ENCODE results near the gene KIAA1217.
"Not testable (repeated sequence)": the region's sequence is repeated elsewhere in the genome, so short reads cannot be mapped to it uniquely, and the experiment has no call there.

The KIAA1217 gene

GRCh38 chr10:24476913-24477701 is 268.2 kb downstream of the KIAA1217 start:
- no peak for TF ChIP-seq CTCF (conservative IDR thresholded peaks at IDR 0.05)
- TF ChIP-seq ZFX (IDR thresholded peaks at IDR 0.05): no peak
- no peak overlapping the region for H3K27ac ChIP-seq

GRCh38 chr10:24477915-24478314 is 269.0 kb downstream of the KIAA1217 start:
- TF ChIP-seq ZFX (IDR thresholded peaks at IDR 0.05): no peak
- no peak for TF ChIP-seq CTCF (conservative IDR thresholded peaks at IDR 0.05)
- no peak overlapping the region for H3K27ac ChIP-seq

GRCh38 chr10:24479806-24480205 is 270.9 kb downstream of the KIAA1217 start:
- H3K27ac ChIP-seq: no peak overlapping the region
- TF ChIP-seq CTCF (conservative IDR thresholded peaks at IDR 0.05) (no peak), ZFX (IDR thresholded peaks at IDR 0.05) (no peak)

DNA sequence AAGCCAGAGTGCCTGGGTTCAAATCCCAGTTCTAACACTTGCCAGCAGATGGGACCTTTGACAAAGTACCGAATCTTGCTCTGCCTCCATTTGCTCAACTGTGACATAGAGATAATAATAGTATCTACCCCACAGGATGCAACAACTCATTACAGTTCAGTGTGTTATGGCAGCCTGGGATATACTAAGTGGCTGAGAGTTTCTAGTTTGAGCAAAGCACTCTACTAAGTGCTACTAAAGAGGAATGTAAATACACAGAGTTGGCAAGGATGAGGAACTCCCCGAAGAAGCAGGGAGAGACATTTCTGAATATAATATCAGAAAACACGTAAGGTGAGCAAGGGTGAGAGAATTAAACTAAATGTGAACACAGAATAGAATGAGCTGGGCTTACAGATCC is 271.5 kb downstream of the KIAA1217 start:
- no peak overlapping the region for H3K27ac ChIP-seq
- TF ChIP-seq ZFX (IDR thresholded peaks at IDR 0.05) (no peak), CTCF (conservative IDR thresholded peaks at IDR 0.05) (no peak)

- no peak for TF ChIP-seq ZFX (IDR thresholded peaks at IDR 0.05)
- TF ChIP-seq CTCF (conservative IDR thresholded peaks at IDR 0.05): no peak
- no peak overlapping the region for H3K27ac ChIP-seq
These were observed 272.3 kb downstream of the KIAA1217 start for GRCh38 chr10:24481241-24481640.

DNA sequence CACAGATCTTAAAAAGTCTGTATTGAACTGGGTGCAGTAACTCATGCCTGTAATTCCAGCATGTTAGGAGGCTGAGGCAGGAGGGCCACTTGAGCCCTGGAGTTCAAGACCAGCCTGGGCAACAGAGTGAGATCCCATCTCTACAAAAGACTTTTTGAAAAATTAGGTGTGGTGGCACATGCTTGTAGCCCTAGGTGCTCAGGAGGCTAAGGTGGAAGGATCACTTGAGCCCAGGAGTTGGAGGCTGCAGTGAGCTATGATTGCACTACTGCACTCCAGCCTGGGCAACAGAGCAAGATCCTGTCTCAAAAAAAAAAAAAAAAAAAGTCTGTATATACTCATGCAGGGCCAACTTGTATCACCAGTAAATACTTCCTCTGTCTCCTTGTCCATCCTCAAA is 273.8 kb downstream of the KIAA1217 start:
- H3K27ac ChIP-seq: not testable (repeated sequence)

DNA sequence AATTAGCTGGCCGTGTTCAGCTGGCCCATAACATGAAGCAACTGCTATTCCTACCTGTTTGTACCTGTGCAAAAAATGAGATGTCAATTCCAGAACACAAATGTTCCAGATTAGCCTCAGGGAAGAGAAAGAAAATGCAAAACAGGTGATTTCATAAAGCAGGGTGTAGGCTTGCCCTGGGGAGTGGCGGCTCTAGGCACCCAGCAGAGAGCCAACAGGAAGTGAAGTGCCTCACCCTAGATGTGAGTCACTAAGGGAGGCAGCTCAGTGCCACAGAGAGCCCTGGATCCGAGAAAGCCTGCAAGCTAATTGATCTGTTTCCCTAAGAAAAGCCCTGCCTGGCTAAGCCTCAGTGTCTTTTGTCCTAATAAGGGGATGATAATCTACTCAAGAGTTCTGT is 274.8 kb downstream of the KIAA1217 start:
- TF ChIP-seq ZFX (IDR thresholded peaks at IDR 0.05) (no peak), CTCF (conservative IDR thresholded peaks at IDR 0.05) (no peak)
- H3K27ac ChIP-seq: peak overlapping the region; percentile 27; the same call in 1 of the 2 replicates

- H3K27ac ChIP-seq: 0 out of 2 replicates have a peak overlapping the region, but pooled peaks have one; percentile 4
- TF ChIP-seq ZFX (IDR thresholded peaks at IDR 0.05) (no peak), CTCF (conservative IDR thresholded peaks at IDR 0.05) (no peak)
These were observed 275.8 kb downstream of the KIAA1217 start for GRCh38 chr10:24484771-24485170.
